HEK293 (cell line): Measurements from ENCODE around the gene ADGRL1.

Experiments used
- TCF7L2 ChIP-seq: IDR thresholded peaks from 2 replicates; pipeline ENCODE4 v1.6.1; 2011; ENCODE audit warnings: low read depth, mild to moderate bottlenecking, inconsistent platforms, low read length, moderate library complexity, borderline replicate concordance
- TF ChIP-seq, protein P1 (sequence below): fragments of 450-650 bp; formaldehyde crosslinking; IDR thresholded peaks from 2 replicates; pipeline ENCODE4 v1.5.1; 2016; ENCODE audit warnings: missing biosample characterization, missing genetic modification characterization, low read depth
- TF ChIP-seq, protein P2 (sequence below): fragments of 450-650 bp; formaldehyde crosslinking; IDR thresholded peaks from 2 replicates; pipeline ENCODE4 v1.5.1; 2016; ENCODE audit warnings: missing biosample characterization, missing genetic modification characterization

DNA sequence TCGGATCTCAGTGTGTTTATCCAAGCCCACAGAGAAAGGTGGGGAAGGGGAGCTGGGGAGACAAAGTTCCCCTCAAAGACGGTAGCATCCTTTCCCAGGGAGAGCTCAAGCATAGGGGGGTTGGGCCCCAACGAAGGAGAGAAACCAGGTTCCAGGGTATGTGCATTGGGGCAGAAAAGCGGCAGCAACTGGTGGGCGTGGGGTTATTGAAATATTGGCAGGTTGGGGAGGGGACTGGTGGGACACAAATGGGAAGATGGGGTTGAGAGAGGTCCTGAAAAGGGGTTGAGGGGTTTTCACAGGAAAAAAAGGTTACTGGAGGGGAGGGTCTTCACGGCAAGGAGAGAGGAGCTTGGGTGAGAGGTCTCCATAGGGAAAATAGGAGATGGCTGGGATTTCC, 70.6 kb downstream of the ADGRL1 start:
- TF ChIP-seq, protein P1, sequence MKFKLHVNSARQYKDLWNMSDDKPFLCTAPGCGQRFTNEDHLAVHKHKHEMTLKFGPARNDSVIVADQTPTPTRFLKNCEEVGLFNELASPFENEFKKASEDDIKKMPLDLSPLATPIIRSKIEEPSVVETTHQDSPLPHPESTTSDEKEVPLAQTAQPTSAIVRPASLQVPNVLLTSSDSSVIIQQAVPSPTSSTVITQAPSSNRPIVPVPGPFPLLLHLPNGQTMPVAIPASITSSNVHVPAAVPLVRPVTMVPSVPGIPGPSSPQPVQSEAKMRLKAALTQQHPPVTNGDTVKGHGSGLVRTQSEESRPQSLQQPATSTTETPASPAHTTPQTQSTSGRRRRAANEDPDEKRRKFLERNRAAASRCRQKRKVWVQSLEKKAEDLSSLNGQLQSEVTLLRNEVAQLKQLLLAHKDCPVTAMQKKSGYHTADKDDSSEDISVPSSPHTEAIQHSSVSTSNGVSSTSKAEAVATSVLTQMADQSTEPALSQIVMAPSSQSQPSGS (tag by site-specific recombination) = no peak
- no peak for TF ChIP-seq TCF7L2
- TF ChIP-seq, protein P2, sequence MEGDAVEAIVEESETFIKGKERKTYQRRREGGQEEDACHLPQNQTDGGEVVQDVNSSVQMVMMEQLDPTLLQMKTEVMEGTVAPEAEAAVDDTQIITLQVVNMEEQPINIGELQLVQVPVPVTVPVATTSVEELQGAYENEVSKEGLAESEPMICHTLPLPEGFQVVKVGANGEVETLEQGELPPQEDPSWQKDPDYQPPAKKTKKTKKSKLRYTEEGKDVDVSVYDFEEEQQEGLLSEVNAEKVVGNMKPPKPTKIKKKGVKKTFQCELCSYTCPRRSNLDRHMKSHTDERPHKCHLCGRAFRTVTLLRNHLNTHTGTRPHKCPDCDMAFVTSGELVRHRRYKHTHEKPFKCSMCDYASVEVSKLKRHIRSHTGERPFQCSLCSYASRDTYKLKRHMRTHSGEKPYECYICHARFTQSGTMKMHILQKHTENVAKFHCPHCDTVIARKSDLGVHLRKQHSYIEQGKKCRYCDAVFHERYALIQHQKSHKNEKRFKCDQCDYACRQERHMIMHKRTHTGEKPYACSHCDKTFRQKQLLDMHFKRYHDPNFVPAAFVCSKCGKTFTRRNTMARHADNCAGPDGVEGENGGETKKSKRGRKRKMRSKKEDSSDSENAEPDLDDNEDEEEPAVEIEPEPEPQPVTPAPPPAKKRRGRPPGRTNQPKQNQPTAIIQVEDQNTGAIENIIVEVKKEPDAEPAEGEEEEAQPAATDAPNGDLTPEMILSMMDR (tag by site-specific recombination) = no peak
